ENCODE measurements around the gene RCL1.

Gene RCL1

GRCh38 chr9:4861736-4862451, 69.2 kb downstream of the RCL1 start:
- no peak overlapping the region for H3K27ac ChIP-seq (ENCODE audit: low read depth, low read length)
- no peaks in the 10 kb centered on the region for H3K27me3 ChIP-seq (ENCODE audit: control insufficient read depth, insufficient read depth, low read length)
- peaks cover 30% of the 10 kb centered on the region for H3K36me3 ChIP-seq (ENCODE audit: control insufficient read depth, insufficient read depth, low read length)
- H3K4me3 ChIP-seq (ENCODE audit: low read depth, low read length) = no peak overlapping the region
- no peaks in the 10 kb centered on the region for H3K9me3 ChIP-seq (ENCODE audit: control insufficient read depth, insufficient read depth, low read depth, low read length)
- no peaks in the 10 kb centered on the region for H3K4me1 ChIP-seq (ENCODE audit: control insufficient read depth, insufficient read depth, low read length)
- H3K9ac ChIP-seq (ENCODE audit: low read length) = no peak overlapping the region

- no peak overlapping the region for H3K4me3 ChIP-seq (ENCODE audit: low read depth, low read length)
- no peaks in the 10 kb centered on the region for H3K9me3 ChIP-seq (ENCODE audit: control insufficient read depth, insufficient read depth, low read depth, low read length)
- H3K4me1 ChIP-seq (ENCODE audit: control insufficient read depth, insufficient read depth, low read length) = no peaks in the 10 kb centered on the region
- H3K27me3 ChIP-seq (ENCODE audit: control insufficient read depth, insufficient read depth, low read length) = no peaks in the 10 kb centered on the region
- peaks cover 30% of the 10 kb centered on the region for H3K36me3 ChIP-seq (ENCODE audit: control insufficient read depth, insufficient read depth, low read length)
- no peak overlapping the region for H3K27ac ChIP-seq (ENCODE audit: low read depth, low read length)
- H3K9ac ChIP-seq (ENCODE audit: low read length) = no peak overlapping the region
Observed at GRCh38 chr9:4862506-4863250, 69.9 kb downstream of the RCL1 start.

GRCh38 chr9:4864234-4864661, 71.5 kb downstream of the RCL1 start:
- Histone ChIP-seq H3K9ac (ENCODE audit: low read length) (no peak overlapping the region), H3K27ac (ENCODE audit: low read depth, low read length) (no peak overlapping the region), H3K9me3 (ENCODE audit: control insufficient read depth, insufficient read depth, low read depth, low read length) (no peaks in the 10 kb centered on the region), H3K27me3 (ENCODE audit: control insufficient read depth, insufficient read depth, low read length) (no peaks in the 10 kb centered on the region), H3K4me3 (ENCODE audit: low read depth, low read length) (no peak overlapping the region), H3K4me1 (ENCODE audit: control insufficient read depth, insufficient read depth, low read length) (no peaks in the 10 kb centered on the region), H3K36me3 (ENCODE audit: control insufficient read depth, insufficient read depth, low read length) (peaks cover 19% of the 10 kb centered on the region)

GRCh38 chr9:4864698-4865097, 72.0 kb downstream of the RCL1 start:
- H3K36me3 ChIP-seq (ENCODE audit: control insufficient read depth, insufficient read depth, low read length) = peaks cover 19% of the 10 kb centered on the region
- H3K27ac ChIP-seq (ENCODE audit: low read depth, low read length) = no peak overlapping the region
- H3K4me3 ChIP-seq (ENCODE audit: low read depth, low read length) = no peak overlapping the region
- no peaks in the 10 kb centered on the region for H3K27me3 ChIP-seq (ENCODE audit: control insufficient read depth, insufficient read depth, low read length)
- H3K4me1 ChIP-seq (ENCODE audit: control insufficient read depth, insufficient read depth, low read length) = no peaks in the 10 kb centered on the region
- no peaks in the 10 kb centered on the region for H3K9me3 ChIP-seq (ENCODE audit: control insufficient read depth, insufficient read depth, low read depth, low read length)
- no peak overlapping the region for H3K9ac ChIP-seq (ENCODE audit: low read length)

- Histone ChIP-seq H3K9ac (ENCODE audit: low read length) (no peak overlapping the region), H3K4me3 (ENCODE audit: low read depth, low read length) (no peak overlapping the region), H3K27me3 (ENCODE audit: control insufficient read depth, insufficient read depth, low read length) (no peaks in the 10 kb centered on the region), H3K36me3 (ENCODE audit: control insufficient read depth, insufficient read depth, low read length) (peaks cover 12% of the 10 kb centered on the region), H3K27ac (ENCODE audit: low read depth, low read length) (no peak overlapping the region), H3K9me3 (ENCODE audit: control insufficient read depth, insufficient read depth, low read depth, low read length) (no peaks in the 10 kb centered on the region), H3K4me1 (ENCODE audit: control insufficient read depth, insufficient read depth, low read length) (no peaks in the 10 kb centered on the region)
Observed at GRCh38 chr9:4865681-4866080, 72.9 kb downstream of the RCL1 start.

- Histone ChIP-seq H3K4me1 (ENCODE audit: control insufficient read depth, insufficient read depth, low read length) (no peaks in the 10 kb centered on the region), H3K36me3 (ENCODE audit: control insufficient read depth, insufficient read depth, low read length) (peaks cover 6% of the 10 kb centered on the region), H3K9me3 (ENCODE audit: control insufficient read depth, insufficient read depth, low read depth, low read length) (no peaks in the 10 kb centered on the region), H3K27me3 (ENCODE audit: control insufficient read depth, insufficient read depth, low read length) (no peaks in the 10 kb centered on the region), H3K27ac (ENCODE audit: low read depth, low read length) (no peak overlapping the region), H3K9ac (ENCODE audit: low read length) (no peak overlapping the region), H3K4me3 (ENCODE audit: low read depth, low read length) (no peak overlapping the region)
Observed at GRCh38 chr9:4866239-4866969, 73.7 kb downstream of the RCL1 start.

GRCh38 chr9:4873066-4873465, 80.3 kb downstream of the RCL1 start:
- H3K36me3 ChIP-seq (ENCODE audit: control insufficient read depth, insufficient read depth, low read length) = no peaks in the 10 kb centered on the region
- no peaks in the 10 kb centered on the region for H3K27me3 ChIP-seq (ENCODE audit: control insufficient read depth, insufficient read depth, low read length)
- no peaks in the 10 kb centered on the region for H3K4me1 ChIP-seq (ENCODE audit: control insufficient read depth, insufficient read depth, low read length)
- H3K9ac ChIP-seq (ENCODE audit: low read length) = no peak overlapping the region
- H3K27ac ChIP-seq (ENCODE audit: low read depth, low read length) = no peak overlapping the region
- no peaks in the 10 kb centered on the region for H3K9me3 ChIP-seq (ENCODE audit: control insufficient read depth, insufficient read depth, low read depth, low read length)
- H3K4me3 ChIP-seq (ENCODE audit: low read depth, low read length) = no peak overlapping the region

GRCh38 chr9:4875559-4875958, 82.8 kb downstream of the RCL1 start:
- H3K27me3 ChIP-seq (ENCODE audit: control insufficient read depth, insufficient read depth, low read length) = no peaks in the 10 kb centered on the region
- H3K9ac ChIP-seq (ENCODE audit: low read length) = no peak overlapping the region
- no peaks in the 10 kb centered on the region for H3K9me3 ChIP-seq (ENCODE audit: control insufficient read depth, insufficient read depth, low read depth, low read length)
- no peak overlapping the region for H3K4me3 ChIP-seq (ENCODE audit: low read depth, low read length)
- H3K36me3 ChIP-seq (ENCODE audit: control insufficient read depth, insufficient read depth, low read length) = no peaks in the 10 kb centered on the region
- no peak overlapping the region for H3K27ac ChIP-seq (ENCODE audit: low read depth, low read length)
- no peaks in the 10 kb centered on the region for H3K4me1 ChIP-seq (ENCODE audit: control insufficient read depth, insufficient read depth, low read length)

GRCh38 chr9:4879115-4879558, 86.4 kb downstream of the RCL1 start:
- Histone ChIP-seq H3K9me3 (ENCODE audit: control insufficient read depth, insufficient read depth, low read depth, low read length) (no peaks in the 10 kb centered on the region), H3K4me3 (ENCODE audit: low read depth, low read length) (no peak overlapping the region), H3K27me3 (ENCODE audit: control insufficient read depth, insufficient read depth, low read length) (no peaks in the 10 kb centered on the region), H3K9ac (ENCODE audit: low read length) (no peak overlapping the region), H3K4me1 (ENCODE audit: control insufficient read depth, insufficient read depth, low read length) (no peaks in the 10 kb centered on the region), H3K36me3 (ENCODE audit: control insufficient read depth, insufficient read depth, low read length) (no peaks in the 10 kb centered on the region), H3K27ac (ENCODE audit: low read depth, low read length) (no peak overlapping the region)

GRCh38 chr9:4883326-4883873, 90.7 kb downstream of the RCL1 start:
- H3K27ac ChIP-seq (ENCODE audit: low read depth, low read length) = no peak overlapping the region
- 0 out of 2 replicates have a peak, but pooled peaks cover 3% of the 10 kb centered on the region for H3K36me3 ChIP-seq (ENCODE audit: control insufficient read depth, insufficient read depth, low read length)
- no peaks in the 10 kb centered on the region for H3K9me3 ChIP-seq (ENCODE audit: control insufficient read depth, insufficient read depth, low read depth, low read length)
- no peak overlapping the region for H3K4me3 ChIP-seq (ENCODE audit: low read depth, low read length)
- no peak overlapping the region for H3K9ac ChIP-seq (ENCODE audit: low read length)
- H3K4me1 ChIP-seq (ENCODE audit: control insufficient read depth, insufficient read depth, low read length) = peaks cover 7% of the 10 kb centered on the region; the same call in 1 of the 2 replicates
- no peaks in the 10 kb centered on the region for H3K27me3 ChIP-seq (ENCODE audit: control insufficient read depth, insufficient read depth, low read length)

Measured in HUES6 (cell line).